GM21737 (cell line): ENCODE results near the gene SYCE3.

Experiments
- ATAC-seq: cut with Tn5 transposase; IDR thresholded peaks from one replicate; pipeline ENCODE4 v1.9.1; 2021; ENCODE audit warnings: mild to moderate bottlenecking, moderate library complexity; ENCODE audit not compliant: unreplicated experiment

SYCE3 gene

GRCh38 chr22:50600967-50601668, 38.4 kb upstream of the SYCE3 start:
- ATAC-seq, result no peak

DNA sequence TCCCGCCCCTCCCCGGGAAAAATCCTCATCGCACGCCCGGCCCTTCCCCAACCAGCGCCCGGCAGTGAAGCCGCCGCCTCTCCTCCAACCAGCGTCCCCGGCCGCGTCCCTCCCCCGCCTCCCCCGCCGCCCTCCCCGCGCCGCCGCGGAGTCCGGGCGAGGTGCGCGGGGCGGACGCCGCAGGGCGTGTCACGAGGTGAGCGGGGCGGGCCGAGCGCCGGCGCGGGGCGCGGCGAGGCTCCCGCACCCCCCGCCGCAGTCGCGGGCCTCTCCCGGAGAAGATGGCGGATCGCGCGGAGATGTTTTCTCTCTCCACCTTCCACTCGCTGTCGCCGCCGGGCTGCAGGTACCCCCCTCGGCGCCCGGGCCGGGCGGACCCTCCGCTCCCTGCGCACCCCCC, 37.8 kb upstream of the SYCE3 start, which contains the start of gene MAPK8IP2:
Gene MAPK8IP2, plus strand, starts transcription at position 256 of the 400 bp plus-strand sequence. Its CDS starts 26 bp downstream, at position 282.
- ATAC-seq, result no peak

DNA sequence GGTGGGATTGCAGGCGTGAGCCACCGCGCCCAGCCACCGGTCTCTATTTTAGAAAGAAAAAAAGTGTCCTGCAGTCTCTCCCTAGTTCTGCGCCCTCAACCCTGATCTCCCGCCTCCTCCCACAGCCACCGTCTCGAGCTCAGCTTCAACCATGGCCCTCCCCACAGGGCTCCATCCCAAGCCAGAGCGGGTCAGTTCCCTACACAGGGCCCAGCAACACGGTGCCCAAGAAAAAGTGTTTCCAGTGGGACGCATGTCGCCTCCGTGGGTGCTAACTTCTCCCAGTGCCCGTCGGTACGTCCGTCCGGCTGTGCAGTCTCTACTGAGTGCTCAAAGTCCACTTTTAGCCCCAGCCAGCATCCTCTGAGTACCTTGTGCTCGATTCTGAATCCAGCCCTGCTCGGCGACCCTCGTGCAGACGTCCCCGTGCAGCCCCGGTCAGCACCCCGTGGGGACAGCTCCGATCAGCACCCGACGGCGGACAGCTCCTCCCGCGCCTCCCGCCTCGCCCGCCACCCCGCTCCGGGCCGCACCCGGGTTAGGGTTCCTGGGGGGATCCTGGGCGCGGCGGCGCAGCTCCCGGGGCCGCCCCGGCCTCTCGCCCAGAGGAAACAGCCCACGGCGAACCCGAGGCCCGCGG, 37.2 kb upstream of the SYCE3 start:
- ATAC-seq, result no peak

DNA sequence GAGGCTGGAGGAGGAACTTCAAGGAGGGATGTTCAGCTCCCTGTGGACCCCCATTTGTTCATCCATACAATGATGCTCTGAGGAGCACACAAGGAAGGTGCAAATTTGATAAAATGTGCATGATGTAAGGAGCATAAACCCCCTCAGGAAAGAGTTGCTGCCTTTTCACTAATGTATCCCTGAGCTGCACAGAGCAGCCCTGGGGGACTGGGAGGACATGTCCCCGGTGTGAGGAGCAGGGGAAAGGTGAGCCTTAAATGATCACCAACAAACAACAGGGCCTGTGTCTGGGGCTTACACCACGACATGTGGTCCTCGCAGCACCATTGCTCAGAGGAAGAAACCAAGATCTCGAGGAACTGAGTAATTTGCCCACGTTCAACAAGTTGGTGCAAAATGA, 34.4 kb upstream of the SYCE3 start:
- ATAC-seq, result no peak

GRCh38 chr22:50595189-50595588, 32.5 kb upstream of the SYCE3 start:
- no peak for ATAC-seq

DNA sequence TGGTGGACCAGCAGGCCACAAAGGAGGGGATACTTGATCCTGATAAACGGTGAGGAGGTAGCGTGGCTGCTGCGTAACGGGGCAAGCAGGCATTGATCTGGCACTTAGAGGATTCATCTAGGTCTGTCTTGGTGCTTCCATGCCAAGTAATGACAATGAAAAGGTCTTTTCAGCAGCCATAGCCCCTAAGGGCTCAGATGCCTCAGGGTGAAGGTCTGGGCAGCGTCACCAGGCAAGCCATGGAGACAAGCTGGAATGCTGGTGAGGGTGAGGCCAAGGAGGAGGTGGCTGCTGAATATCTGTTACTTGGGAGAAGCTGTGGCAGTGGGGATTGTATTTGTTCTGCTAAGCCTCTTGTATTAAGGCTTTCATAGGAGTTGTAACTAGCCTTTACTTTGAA, 24.7 kb upstream of the SYCE3 start:
- ATAC-seq, result no peak

DNA sequence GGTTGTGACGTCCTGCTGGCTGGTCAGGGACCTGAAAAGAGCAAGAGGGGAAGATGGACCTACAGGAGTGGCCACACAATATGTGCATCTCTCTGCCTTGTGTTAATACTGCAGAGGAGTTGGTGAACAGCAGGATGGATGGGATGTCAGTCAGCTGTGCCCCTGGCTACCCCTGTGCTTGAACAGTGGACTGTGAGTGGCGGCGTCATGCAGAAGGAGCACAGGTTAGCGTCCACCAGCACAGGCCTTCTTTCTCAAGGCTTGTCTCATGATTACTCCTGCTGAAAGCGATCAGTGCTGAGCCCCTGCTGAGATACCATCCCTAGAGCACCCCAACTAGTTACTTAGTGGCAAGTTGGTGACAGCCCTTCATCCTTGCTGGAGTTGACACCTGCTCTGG, 23.7 kb upstream of the SYCE3 start:
- ATAC-seq, result no peak

- ATAC-seq, result no peak
These were observed 23.1 kb upstream of the SYCE3 start for GRCh38 chr22:50585781-50586180.

- no peak for ATAC-seq
These were observed 22.5 kb upstream of the SYCE3 start for GRCh38 chr22:50585238-50585637.

- ATAC-seq, result no peak
These were observed 21.7 kb upstream of the SYCE3 start for GRCh38 chr22:50584106-50585096.

DNA sequence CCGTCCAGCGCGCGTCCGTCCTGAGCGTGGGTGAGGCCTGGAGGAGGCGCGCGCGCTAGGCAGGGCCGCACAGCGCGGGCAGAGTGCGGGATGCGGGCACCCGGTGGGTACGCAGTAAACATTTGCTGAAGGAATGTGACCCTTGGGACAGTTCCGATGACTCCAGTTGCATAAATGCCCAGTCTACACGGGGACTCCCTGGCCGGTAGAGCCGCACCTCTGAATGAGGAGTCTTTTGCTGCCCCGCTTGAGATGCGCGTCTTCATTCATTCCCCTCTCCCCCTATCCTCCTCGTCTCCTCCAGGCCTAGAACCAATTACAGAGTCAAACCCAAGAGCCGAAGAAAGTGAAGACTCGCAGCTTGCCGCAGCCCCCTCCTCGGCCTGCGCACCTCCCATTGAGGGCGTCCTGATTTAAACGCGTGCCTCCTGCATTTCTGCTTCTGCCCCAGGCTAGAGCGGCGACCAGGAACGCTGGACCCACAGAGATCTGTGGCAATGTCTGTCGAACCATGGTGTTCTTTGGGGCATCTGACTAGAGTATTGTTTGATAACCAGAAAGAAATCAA, 20.7 kb upstream of the SYCE3 start:
- ATAC-seq, result peak; percentile 22

DNA sequence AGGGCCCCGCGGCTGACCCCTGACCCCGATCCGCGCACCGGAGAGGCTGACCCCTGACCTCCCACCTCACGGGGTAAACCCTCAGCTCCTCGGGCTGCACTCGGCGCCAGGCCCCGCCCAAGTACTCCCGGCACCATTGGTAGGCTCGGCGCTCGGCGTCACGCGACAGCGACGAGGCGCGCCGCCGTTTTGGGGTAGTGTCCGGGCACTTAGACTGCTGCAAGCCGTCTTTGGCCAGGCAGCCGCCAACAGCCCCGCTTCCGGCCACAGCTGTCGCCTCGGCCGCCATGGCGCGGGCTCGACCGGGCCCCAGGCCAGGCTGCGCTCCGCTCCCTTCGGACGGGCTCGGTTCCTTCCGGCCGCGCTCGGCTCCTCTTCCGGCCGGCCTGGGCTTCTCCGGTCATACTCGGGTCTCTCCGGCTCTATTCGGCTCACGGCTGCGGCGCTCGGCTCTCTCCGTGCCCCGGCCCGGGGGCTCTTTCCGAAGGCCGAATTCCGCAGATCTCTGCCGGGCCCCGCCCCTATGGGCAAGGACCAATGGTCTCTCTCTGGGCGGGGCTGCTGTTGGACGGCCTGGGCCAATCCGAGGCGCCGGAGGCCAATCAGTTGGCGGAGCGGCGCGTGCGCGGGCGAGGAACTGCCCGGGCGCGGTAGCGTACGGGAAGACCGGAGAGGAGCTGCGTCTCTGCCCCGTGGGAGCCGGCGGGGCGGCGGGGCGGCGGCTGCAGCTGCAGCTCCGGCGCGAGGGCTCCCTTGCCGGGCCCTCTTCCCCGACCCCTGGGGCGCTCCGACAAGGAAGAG, 20.0 kb upstream of the SYCE3 start, which contains the start of gene CHKB:
Gene CHKB, minus strand, starts transcription at position 357 of the 801 bp plus-strand sequence. Its CDS starts 68 bp downstream, at position 289.
- peak; percentile 87 for ATAC-seq

DNA sequence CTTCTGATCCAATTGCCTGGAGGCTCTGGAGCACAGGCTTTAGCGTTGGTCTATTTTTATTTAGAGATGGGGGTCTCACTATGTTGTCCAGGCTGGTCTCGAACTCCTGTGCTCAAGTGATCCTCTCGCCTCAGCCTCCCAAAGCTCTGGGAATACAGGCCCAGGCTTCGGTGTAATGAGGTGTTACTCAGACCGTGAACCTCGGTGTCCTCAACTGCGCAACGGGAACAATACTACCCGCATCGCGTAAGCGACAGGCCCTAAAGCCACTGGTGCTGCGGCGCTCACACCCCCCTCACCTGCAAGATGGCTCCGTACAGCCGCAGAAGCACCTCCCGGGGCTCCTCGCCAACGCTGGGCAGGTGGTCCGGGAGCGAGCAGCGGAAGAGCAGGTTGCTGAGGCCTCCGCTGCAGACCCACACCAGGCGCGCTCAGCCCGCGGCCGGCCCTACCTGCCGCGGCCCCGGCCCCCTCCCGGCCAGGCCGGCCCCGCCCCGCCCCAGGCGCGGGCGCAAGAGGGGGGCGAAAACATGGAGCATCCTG, 19.3 kb upstream of the SYCE3 start:
- ATAC-seq, result no peak

- no peak for ATAC-seq
These were observed 18.6 kb upstream of the SYCE3 start for GRCh38 chr22:50581031-50581949.

DNA sequence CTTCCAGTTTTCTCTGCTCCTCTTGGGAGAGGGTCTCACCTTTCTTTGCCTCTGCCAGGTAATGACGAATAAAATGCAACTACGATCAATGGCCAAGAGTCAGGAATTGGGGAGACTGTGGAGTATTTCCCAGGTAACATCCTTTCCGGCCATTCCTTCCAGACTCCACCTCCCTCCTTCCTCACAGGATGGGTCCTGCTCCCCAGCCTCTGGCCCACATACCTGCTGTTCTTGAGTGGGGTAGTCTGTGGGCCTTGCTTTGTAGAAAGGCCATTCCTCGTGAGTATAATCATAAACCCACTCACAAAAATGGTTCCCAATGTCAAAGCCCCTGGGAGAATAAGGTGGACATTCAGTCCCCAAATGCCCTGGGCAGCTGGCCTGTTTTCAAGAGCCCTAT, 17.0 kb upstream of the SYCE3 start:
- no peak for ATAC-seq

DNA sequence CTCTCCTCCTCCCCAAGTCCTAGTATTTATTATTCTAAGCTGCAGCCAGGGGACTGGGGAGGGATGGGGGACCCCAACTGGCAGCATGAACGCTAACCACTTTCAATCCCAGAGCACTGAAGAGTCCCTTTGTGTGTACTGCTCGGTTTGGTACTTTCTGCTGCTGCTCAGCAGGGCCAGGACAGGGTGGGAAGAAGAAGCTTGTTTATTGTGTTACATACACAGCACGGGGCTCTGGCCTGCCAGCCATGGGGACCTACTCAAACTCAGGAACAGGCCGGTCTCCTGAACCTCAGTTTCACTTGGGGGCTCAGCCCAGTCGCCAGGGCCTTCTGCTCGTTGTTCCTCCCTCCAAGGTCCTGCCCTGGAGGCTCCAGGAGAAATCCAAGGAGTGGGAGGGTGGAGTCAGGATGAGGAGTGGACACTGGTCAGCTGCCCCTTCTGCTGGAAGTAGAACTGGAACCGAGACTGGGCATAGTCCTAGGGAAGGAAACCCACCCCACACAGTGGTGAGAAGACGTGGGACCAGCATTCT, 16.1 kb upstream of the SYCE3 start:
- no peak for ATAC-seq

DNA sequence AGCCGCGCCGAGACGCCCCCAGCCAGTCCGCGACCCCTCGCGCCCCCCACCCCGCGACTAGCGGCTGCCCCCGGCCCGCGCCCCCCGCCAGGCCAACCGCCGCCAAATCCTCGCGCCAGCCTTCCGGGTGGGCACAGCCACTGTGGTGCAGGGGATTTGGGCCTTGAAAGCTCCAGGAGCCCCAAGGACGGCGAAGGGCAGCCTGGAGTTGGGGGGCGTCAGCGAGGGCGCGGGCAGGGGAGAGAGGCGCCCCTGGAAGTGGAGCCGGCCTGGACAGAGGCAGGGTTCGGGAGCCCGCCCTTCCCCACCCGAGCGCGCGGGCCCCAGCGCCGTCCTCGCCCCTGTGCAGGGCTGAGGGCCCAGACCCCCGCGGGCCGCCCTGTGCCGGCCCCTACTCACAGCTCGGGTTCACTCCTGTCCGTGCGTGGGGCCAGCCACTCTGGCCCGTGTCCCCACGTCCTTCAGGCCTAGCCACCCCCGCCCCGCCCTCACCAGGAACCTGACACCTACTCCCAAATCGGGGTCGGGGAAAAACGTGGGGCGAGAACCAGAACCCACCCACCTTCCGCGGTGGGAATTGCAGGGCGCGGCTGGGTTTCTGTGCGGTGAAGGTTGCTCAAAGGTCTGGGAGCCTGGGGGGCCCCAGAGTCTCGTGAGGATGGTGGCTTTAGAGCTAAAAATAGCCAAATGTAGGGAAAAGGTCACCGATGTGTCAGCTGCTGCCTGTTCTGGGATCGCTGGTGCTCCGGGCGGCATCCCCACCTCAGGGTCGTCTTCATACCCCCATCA, 15.5 kb upstream of the SYCE3 start, which contains the start of gene CPT1B:
Gene CPT1B, minus strand, starts transcription at position 441 of the 789 bp plus-strand sequence. CDS start 512 bp downstream, outside the sequence.
- ATAC-seq, result no peak

DNA sequence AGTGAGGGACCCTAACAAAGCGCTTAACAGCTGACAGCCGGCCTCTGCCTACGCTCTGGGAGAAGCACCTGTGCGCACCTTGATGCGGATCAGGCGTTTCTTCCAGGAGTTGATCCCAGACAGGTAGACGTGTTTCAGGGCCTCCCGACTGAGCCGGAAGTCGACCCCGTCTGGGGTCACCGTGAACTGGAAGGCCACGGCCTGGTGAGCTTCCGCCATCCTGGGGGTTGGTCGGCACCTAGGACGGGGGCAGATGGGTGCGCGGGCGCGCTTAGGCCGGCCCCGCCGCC, 14.9 kb upstream of the SYCE3 start:
- no peak for ATAC-seq
